HG02623 (cell line): Measurements from ENCODE around the gene FGD2.
"Not testable (repeated sequence)": the region's sequence is repeated elsewhere in the genome, so short reads cannot be mapped to it uniquely, and the experiment has no call there.

ENCODE experiments used
- ATAC-seq: cut with Tn5 transposase; IDR thresholded peaks from one replicate; pipeline ENCODE4 v1.9.1; 2021; ENCODE audit warnings: moderate library complexity; ENCODE audit not compliant: unreplicated experiment

Gene FGD2

GRCh38 chr6:37038292-37039198, 33.1 kb downstream of the FGD2 start:
- no peak for ATAC-seq

GRCh38 chr6:37039958-37040357, 34.5 kb downstream of the FGD2 start:
- ATAC-seq = no peak

GRCh38 chr6:37041521-37041920, 36.1 kb downstream of the FGD2 start:
- ATAC-seq = no peak

GRCh38 chr6:37042150-37042549, 36.7 kb downstream of the FGD2 start:
- no peak for ATAC-seq

- ATAC-seq = not testable (repeated sequence)
These were observed 37.6 kb downstream of the FGD2 start for GRCh38 chr6:37043091-37043490.

GRCh38 chr6:37047346-37047688, 41.9 kb downstream of the FGD2 start:
- ATAC-seq = no peak

- no peak for ATAC-seq
These were observed 42.4 kb downstream of the FGD2 start for GRCh38 chr6:37047689-37048402.

- ATAC-seq = no peak
These were observed 43.0 kb downstream of the FGD2 start for GRCh38 chr6:37048403-37048850.

GRCh38 chr6:37048851-37049757, 43.6 kb downstream of the FGD2 start:
- peak; percentile 49 for ATAC-seq

- no peak for ATAC-seq
These were observed 44.2 kb downstream of the FGD2 start for GRCh38 chr6:37049758-37050044.

- no peak for ATAC-seq
These were observed 44.8 kb downstream of the FGD2 start for GRCh38 chr6:37050045-37050853.

- no peak for ATAC-seq
These were observed 45.3 kb downstream of the FGD2 start for GRCh38 chr6:37050854-37051137.

GRCh38 chr6:37051138-37052026, 45.9 kb downstream of the FGD2 start:
- ATAC-seq = no peak

GRCh38 chr6:37052027-37052628, 46.7 kb downstream of the FGD2 start:
- ATAC-seq = no peak

GRCh38 chr6:37053683-37054082, 48.2 kb downstream of the FGD2 start:
- no peak for ATAC-seq

GRCh38 chr6:37054171-37054570, 48.7 kb downstream of the FGD2 start:
- ATAC-seq = no peak

GRCh38 chr6:37054580-37054979, 49.1 kb downstream of the FGD2 start:
- no peak for ATAC-seq

GRCh38 chr6:37056112-37056403, 50.6 kb downstream of the FGD2 start:
- no peak for ATAC-seq

GRCh38 chr6:37056439-37057127, 51.1 kb downstream of the FGD2 start:
- ATAC-seq = no peak
